ENCODE measurements around the gene PHYKPL. TPM values are rescaled to one million over a fixed set of nuclear protein-coding genes. Genes with fewer than 3 reads are reported as not detected.
A peak's percentile ranks its signal among the peaks of the same experiment; 100 is the strongest.
"Not testable (repeated sequence)": the region's sequence is repeated elsewhere in the genome, so short reads cannot be mapped to it uniquely, and the experiment has no call there.

The PHYKPL gene
- total RNA-seq, 1 experiment from 2014 or later, result 17.7 TPM

DNA sequence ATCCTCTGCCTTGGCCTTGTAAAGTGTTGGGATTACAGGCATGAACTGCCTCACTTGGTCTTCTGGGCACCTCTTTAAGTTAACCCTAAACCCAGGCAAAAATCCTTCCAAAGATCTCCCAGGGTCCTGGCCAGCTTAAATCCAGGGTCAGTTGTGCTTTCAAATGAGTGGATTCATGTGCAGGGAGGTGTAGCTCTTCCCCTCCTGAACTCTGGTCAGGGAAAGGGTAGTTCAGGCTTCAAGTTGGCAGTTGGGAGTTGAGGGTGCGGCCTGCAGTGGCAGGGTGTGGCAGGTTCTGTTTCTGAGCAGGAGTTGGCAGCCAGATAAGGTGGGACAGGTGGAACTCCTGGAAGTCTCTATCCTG is 24.7 kb downstream of the PHYKPL start:
- DNase-seq (ENCODE audit: low read depth), result no peak

DNA sequence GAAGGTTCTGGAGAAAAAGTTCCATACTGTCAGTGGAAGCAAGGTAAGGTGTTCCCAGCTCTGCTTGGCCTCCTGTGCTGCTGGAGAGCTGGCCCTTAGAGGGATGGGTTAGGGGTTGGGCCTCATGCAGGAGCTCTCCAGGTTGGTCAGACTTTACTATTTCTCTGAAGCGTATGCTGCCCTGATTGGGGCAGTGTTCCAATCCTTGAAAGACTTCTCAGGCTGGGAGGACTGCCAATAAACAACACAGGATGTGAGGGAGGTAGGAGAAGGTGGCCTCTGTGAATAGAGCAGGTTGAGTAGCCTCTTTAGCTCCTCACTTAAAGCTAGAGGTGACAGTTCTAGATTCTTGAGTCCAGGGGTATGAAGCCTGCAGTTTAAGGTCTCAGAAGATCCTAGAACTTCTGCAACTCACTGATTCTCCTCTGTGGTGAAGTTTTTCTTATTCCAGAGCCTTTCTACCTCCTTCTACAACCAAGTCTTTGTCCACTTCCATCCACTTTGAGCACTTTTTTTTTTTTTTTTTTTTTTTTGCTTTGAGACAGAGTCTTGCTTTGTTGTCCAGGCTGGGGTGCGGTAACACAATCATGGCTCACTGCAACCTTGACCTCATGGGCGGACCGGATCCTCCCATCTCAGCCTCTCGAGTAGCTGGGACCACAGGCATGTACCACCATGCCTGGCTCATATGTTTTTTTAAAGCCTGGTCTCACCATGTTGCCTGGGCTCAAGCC is 25.3 kb downstream of the PHYKPL start:
- no peak for DNase-seq (ENCODE audit: low read depth)

DNA sequence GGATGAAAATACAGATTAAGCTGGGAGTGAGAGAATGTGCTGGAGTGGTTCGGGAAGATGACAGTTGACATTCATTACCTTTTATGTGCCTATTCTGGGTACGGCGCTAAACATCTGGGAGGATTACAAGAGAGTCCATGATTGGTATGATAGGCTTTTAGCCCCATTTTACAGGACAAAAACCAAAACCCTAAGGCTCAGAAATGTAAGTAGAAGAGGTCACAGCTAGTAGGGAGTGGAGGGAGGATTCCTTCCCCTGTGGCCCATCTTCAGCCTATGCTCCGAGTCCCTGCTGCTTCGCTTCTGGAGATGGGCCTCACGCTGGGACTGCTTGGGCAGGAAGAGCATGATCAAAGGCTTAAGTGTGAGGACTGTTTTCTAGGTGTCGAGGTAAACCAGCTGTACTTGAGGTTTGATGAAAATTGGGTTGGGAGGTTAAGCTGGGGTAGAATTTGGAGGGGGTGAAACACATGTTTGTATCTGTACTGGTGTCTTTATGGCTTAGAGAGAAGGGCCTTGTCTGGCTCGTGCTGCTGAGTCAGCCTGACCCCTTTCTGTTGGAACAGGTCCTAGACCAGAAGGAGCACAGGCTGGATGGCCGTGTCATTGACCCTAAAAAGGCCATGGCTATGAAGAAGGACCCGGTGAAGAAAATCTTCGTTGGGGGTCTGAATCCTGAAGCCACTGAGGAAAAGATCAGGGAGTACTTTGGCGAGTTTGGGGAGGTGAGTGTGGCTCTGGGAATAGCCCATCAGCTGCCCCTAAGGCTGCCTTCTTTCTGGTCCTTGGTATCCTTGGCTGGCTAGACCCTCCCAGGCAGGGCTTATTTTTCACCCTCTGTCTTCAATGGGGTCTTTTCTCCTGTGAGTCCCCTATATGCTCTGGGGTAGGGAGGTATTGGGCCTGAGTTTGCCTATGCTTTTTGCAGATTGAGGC is 26.2 kb downstream of the PHYKPL start:
- DNase-seq (ENCODE audit: low read depth), result peak; percentile 38

DNA sequence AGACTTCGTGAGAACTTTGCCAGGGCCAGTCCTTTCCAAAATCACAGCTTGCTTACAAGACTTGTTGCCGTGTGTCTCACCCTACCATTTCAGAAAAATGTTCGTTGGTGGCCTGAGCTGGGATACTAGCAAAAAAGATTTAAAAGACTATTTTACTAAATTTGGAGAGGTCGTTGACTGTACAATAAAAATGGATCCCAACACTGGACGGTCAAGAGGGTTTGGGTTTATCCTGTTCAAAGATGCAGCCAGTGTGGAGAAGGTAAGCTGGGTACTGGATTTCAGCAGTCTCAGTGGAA is 26.9 kb downstream of the PHYKPL start:
- no peak for DNase-seq (ENCODE audit: low read depth)

DNA sequence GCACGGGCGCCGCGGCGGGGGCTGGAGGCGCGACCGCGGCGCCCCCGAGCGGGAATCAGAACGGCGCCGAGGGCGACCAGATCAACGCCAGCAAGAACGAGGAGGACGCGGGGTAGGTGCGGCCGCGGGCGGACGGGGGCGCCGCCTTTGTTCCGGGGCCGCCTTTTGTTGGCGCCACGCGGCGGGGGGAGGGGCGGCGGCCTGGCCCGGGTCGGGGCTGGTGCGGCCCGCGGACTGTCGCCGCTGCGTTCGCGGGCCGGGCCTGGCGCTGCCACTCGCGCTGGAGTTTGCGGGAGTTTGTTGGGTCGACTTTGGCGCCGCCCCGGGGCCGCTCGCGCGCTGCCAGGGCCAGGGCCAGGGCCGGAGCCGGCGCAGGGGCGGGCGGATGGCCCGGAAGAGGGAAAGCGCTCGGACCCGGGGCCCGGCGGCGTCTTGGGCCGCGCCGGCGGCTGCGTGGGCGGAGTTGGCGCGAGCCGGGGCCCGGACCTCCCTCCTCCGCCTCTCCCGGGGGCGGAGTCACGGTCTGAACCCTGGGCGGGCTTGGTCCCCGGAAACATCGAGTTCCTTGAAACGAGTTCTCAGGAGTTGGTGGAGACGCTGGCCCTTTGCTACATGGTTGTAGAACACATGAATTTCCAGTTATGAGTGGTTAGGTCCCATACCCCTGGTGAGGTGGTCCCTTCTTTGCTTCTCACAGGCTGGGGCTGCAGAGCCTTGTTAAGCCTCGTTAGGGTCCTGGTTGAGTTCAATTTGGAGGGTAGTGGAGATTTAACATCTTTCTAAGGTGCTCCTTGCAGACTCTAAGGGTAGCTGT is 27.5 kb downstream of the PHYKPL start:
- DNase-seq (ENCODE audit: low read depth), result peak; percentile 74

DNA sequence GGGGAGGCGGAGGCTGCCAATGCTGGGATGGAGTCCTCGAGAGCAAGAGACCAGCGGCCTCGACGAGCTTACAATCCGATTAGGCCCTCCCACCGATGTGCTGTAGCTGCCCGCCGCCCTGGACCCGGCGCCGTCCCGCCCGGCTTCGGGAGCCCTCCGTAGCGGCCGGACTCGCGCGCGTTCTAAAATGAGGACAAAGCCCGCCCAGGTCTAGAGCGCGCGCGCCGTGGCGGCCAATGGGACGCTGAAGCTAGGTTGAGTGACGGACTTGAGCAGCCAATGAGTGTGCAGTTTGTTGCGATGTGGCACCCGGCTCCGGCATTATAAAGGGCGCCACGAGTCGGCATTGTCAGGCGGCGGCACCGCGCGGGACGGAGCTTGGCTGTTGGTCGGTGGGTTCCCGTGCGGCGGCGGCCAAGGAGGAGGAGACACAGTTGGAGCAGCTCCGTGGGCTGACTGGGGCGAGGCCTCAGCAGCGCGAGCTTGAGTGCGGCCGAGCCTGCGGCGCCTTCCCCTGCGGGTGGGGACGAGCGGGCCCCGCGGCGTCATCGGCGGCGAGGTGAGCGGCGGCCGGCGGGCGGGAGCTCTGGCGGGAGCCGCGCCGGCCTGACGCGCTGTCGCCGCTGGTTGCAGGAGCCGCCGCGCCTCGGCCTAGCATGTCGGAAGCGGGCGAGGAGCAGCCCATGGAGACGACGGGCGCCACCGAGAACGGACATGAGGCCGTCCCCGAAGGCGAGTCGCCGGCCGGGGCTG is 28.2 kb downstream of the PHYKPL start, which contains the start of gene HNRNPAB:
HNRNPAB (plus strand) TSS at position 352 of the 753 bp plus-strand sequence; CDS start at position 657, 305 bp downstream.
- DNase-seq (ENCODE audit: low read depth), result peak; percentile 94

DNA sequence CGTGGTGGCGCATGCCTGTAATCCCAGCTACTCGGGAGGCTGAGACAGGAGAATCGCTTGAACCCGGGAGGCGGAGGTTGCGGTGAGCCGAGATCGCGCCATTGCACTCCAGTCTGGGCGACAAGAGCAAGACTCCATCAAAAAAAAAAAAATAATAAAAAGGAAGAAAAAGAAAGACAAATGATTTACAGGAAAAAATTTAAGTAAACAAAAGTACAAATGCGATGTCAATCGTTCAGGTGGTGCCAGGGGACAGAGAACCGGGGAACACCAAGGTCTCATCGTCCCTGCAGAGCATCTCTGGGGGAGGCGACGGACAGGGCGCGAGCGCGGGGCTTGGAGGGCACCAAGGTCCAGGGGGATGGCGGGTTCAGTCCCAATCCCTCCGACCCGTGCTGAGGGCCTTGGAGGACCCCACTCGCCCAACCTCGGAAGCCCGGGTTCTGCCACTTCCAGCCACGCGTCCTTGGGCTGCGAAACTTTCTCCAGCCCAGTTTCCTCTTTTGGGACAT is 28.9 kb downstream of the PHYKPL start:
- no peak for DNase-seq (ENCODE audit: low read depth)

DNA sequence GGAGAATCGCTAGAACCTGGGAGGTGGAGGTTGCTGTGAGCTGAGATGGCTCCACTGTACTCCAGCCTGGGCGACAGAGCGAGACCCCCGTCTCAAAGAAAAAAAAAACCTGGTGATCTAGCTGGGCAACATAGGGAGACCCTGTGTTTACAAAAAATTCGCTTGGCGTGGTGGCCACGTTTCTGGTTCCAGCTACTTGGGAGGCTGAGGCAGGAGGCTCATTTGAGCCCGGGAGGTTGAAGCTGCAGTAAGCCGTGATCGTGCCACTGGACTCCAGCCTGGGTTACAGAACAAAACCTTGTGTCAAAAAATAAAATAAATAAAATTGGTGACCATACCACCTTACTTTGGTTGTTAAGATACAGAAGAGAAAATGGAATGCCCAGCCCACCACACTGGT is 30.1 kb downstream of the PHYKPL start:
- no peak for DNase-seq (ENCODE audit: low read depth)

DNA sequence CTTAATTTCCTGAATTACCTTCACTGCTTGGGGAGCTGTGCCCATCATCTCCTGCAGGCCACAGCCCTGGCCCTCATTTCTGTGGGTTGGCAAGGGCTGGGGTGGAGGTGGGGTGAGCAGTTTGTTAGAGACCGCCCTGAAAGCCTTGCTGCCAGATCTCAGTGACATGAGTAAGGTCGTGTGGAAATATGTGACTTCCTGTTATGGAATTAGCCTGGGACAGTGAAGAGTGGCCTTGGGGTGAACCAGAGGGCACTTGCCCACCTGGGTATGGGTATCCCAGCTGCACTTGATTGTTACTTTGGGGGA is 30.7 kb downstream of the PHYKPL start:
- DNase-seq (ENCODE audit: low read depth), result no peak

DNA sequence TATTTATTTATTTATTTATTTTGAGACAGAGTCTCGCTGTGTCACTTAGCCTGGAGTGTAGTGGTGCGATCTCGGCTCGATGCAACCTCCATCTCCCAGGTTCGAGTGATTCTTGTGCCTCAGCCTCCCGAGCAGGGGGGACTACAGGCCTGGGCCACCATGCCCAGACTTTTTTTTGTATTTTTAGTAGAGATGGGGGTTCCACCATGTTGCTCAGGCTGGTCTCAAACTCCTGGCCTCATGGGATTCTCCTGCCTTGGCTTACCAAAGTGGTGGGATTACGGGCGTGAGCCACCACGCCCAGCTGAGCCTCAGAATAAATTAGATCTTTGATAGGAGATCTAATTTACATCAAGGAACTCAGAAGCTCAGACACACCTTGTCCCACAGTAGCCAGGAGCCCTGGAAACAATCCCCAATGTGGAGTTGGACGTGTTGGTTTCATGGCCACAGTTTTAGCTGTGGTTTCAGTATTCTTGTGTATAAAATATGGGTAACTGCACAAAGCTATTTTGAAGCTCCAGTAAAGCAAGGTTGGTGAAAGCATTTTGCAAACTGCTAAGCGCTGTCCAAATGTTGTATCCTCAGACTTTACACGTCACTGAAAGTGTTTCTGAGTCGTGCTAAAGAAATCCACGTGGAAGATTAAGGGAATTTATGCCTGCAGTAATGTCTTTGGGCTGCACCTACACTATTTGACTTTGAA is 31.2 kb downstream of the PHYKPL start:
- DNase-seq (ENCODE audit: low read depth), result no peak

DNA sequence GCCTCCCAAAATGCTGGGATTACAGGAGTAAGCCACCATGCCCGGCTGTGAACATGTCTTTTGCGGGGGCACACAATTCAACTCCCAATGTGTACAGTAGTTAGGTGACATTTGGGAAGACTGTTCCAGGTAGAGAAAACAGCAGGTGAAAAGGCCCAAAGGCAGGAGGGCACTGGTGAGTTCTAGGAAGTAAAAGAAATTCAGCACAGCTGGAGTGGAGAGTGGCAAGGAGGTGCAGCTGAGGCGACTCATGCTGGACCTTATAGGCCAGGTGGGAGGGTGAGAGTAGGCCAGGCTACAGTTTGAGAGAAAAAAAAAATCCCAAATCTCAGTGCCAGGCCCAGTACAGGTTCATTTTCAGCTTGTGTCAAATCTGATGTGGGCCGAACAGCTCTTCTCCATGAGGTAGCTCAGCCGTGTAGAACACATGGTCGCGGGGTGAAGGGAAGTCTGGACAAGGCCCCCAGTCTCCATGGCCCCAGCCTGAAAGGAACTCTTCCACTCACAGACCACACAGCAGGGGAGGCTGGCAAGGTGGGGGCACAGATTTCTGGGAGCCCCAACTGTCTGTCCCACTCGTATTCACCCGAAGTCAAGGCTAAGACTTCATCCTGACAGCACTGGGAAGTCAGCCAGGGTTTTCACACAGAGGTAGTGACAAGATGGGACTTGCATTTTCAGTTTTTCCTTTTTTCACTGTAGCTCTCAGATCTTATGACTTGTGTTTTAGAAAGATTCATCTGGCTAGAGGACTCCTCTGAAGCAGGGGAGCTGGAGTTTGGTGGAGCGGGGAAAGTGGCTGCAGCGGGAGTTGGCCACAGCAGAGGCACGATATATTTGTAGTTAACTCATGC is 32.8 kb downstream of the PHYKPL start:
- DNase-seq (ENCODE audit: low read depth), result no peak

DNA sequence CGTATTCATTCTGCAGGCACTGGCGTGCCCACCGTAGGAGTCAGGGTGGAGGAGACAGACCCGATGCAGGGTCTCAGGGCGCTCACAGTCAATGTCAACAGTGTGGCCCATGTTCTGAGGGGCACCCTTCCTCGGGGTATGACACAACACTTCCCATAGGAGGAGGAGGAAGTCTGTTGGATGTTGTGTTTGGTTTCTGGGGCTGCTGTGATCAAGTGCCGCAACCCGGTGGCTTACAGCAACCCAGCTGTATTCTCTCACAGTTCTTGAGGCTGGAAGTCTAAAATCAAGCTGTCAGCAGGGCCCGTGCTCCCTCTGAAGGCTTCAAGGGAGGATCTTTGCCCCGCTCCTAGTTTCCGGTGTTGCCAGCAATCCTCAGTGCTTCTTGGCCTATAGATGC is 33.9 kb downstream of the PHYKPL start:
- DNase-seq (ENCODE audit: low read depth), result no peak

DNA sequence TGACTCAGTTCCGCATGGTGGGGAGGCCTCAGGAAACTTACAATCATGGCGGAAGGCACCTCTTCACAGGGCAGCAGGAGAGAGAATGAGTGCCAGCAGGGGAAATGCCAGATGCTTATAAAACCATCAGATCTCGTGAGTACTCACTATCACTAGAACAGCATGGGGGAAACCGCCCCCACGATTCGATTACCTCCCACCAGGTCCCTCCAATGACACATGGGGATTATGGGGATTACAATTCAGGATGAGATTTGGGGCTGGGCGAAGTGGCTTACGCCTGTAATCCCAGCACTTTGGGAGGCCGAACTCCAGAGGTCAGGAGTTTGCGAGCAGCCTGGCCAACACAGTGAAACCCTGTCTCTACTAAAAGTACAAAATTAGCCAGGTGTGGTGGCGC is 34.5 kb downstream of the PHYKPL start:
- not testable (repeated sequence) for DNase-seq (ENCODE audit: low read depth)

DNA sequence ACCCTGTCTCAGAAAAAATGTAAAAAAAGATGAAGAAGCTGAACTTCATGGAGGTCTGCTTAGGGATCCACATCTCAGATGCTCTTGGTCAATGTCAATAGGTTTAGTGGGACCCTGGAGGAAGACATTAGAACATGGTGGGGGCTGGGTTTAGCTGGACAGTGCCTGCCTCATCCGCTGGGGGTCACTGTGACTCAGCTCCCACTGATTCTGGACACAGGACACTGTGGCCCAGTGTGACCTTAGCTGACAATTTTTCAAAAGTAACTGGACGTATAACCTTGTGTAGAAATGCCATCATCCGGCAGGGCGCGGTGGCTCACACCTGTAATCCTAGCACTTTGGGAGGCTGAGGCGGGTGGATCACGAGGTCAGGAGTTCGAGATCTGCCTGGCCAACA is 35.6 kb downstream of the PHYKPL start:
- no peak for DNase-seq (ENCODE audit: low read depth)

DNA sequence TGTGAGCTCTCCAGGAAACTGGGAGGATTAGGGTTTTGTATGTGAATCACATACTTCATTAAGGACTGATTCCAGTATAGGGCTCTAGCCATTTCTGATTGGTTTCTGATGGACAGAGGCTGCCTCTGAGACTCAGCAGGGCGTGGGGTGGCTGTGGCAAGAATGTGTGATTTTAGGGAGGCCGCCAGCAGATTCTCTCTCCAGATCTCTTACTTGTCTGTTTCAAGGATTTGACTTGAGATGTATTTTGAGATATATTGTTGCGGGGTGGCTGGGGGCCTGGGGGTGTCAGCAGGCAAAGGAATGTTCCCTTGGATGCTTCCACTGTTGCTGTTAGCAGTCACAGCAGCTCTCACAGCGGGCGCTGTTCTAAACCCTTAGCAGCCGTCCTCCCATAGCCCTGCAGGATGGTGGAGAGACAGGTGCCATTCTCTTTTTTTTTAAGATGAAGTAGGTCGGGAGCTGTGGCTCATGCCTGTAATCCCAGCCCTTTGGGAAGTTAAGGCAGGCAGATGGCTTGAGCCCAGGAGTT is 36.3 kb downstream of the PHYKPL start:
- DNase-seq (ENCODE audit: low read depth), result no peak

DNA sequence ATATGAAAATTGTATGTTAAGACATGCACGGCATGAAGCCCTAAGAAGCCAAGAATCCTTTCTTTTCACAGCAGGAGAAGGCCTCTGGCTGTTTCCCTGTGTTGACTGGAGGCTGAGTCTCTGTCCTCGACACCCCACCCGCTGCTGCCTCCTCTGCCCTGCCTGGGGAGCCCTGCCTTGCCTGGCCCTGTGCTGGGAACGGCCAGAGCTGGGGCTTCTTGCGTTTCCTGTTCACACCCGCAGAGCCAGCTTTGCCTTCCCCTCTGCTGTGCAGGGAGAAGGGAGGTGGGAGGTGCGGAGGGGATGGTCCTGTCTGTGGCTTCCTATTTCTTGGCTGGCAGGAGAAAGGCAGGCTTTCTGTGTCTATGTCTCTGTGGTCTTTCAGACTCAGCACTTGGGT is 38.6 kb downstream of the PHYKPL start:
- no peak for DNase-seq (ENCODE audit: low read depth)

DNA sequence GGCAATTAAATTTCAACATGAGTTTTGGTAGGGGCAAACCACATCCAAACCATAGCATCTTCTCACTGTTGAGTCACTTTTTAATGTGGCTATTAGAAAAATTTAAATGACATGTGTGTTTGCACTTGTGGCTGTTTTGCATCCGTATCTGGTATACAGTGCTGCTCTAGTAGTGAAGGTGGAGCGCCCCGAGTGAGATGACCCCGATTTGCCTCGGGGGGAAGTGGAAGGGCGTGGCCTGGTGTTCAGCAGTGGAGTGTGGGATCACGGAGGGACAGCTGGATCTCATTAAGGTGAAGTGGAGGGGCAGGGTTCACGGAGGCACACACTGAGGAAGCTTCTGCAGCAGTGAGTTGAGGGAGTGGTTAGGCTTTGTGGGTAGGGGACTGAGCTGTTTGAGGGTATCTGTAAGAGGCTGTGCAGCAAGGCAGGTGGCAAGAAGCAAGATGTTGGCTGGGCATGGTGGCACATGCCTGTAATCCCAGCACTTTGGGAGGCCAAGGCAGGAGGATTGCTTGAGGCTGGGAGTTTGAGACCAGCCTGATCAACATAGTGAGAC is 39.3 kb downstream of the PHYKPL start:
- DNase-seq (ENCODE audit: low read depth), result no peak

DNA sequence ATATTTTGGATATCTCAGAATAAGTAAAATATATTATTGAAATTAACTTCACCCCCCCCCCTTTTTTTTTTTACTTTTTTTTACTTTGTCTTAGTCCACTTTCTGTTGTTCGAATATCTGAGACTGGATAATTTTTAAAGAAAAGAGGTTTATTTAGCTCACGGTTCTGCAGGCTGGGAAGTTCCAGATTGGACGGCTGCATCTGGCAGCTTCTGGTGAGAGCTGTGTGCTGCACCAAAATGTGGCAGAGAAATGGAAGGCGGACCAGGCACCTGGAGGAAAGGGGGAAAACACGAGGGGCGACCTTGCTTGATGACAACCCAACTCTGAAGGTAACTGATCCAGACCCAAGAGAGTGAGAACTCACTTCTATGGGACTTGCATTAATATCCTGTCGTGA is 39.8 kb downstream of the PHYKPL start:
- DNase-seq (ENCODE audit: low read depth), result no peak

DNA sequence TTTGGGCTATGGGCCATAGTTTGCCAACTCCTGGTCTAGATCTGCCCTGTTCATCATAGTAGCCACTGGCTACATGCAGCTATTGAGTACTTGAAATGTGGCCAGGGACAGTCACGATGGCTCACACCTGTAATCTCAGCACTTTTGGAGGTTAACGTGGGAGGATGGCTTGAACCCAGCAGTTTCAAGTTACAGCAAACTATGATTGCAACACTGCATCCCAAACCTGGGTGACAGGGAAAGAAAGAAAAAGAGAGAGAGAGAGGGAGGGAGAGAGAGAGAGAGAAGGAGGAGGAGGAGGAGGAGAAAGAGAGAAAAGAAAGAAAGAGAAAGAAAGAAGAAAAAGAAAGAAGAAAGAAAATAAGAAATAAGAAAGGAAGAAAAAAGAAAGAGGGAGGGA is 40.4 kb downstream of the PHYKPL start:
- DNase-seq (ENCODE audit: low read depth), result no peak

Data from LHCN-M2 (cell line).